ENCODE measurements around the gene ENOX2. TPM values are rescaled to one million over a fixed set of nuclear protein-coding genes. Genes with fewer than 3 reads are reported as not detected.
"Not testable (repeated sequence)": the region's sequence is repeated elsewhere in the genome, so short reads cannot be mapped to it uniquely, and the experiment has no call there.

The ENOX2 gene
- total and polyA plus RNA-seq, 2 donors (not counting 1 experiment from before 2014, with no cell fraction given) = 5.1 to 18.8 TPM

DNA sequence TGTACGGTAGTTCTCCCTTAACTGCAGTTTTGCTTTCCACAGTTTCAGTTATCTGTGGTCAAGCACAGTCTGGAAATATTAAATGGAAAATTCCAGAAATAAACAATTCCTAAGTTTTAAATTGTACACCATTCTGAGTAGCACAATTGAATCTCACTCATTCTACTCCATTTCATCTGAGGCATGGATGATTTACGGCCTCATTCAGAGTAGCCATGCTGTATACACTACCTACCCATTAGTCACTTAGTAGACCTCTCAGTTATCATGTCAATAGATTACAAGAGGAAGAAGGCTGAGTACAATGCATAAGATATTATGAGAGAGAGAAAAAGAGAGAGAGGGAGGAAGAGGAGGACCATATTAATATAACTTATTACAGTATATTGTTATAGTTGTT lies 77.5 kb downstream of the ENOX2 start:
- POLR2A ChIA-PET = no interaction called here
- peaks cover 0 to 6% of the 10 kb centered on the region in 2 donors for H3K4me1 ChIP-seq (ENCODE audit: control insufficient read depth in 2 of 2, insufficient read depth in 2 of 2, low read length in 2 of 2)
- no peaks in the 10 kb centered on the region for H3K27me3 ChIP-seq (replicated peaks in 1 of 4; ENCODE audit: control extremely low read depth in 1 of 4, control insufficient read depth in 3 of 4, insufficient read depth in 4 of 4, low read length in 3 of 4)
- no peaks in the 10 kb centered on the region for H3K27me3 Mint-ChIP-seq
- no peak overlapping the region for H3K4me3 Mint-ChIP-seq
- H2AFZ ChIP-seq (ENCODE audit: insufficient read depth, low read depth, low read length, poor library complexity, severe bottlenecking) = no peak overlapping the region
- no CpG with 5 or more reads among the region's 2 CpGs for WGBS (ENCODE audit: insufficient coverage)
- no peaks in the 10 kb centered on the region for H3K79me2 ChIP-seq (ENCODE audit: control insufficient read depth, insufficient read depth, low read length)
- H3K9me3 Mint-ChIP-seq (ENCODE audit: insufficient read depth) = no peaks in the 10 kb centered on the region
- no peak overlapping the region for H3K27ac Mint-ChIP-seq
- no peaks in the 10 kb centered on the region for H3K36me3 ChIP-seq (replicated peaks in 1 of 2; ENCODE audit: control extremely low read depth in 1 of 2, control insufficient read depth in 1 of 2, extremely low read depth in 1 of 2, insufficient read depth in 2 of 2, low read length in 1 of 2)
- peaks cover 9% of the 10 kb centered on the region for H3K4me1 Mint-ChIP-seq
- intact Hi-C loops (cut with micrococcal nuclease) = no loop called here
- TF ChIP-seq EZH2 (IDR thresholded peaks at IDR 0.05; ENCODE audit: borderline replicate concordance, insufficient read depth, low read depth, low read length, poor library complexity, severe bottlenecking) = no peak
- TF ChIP-seq, protein P1, sequence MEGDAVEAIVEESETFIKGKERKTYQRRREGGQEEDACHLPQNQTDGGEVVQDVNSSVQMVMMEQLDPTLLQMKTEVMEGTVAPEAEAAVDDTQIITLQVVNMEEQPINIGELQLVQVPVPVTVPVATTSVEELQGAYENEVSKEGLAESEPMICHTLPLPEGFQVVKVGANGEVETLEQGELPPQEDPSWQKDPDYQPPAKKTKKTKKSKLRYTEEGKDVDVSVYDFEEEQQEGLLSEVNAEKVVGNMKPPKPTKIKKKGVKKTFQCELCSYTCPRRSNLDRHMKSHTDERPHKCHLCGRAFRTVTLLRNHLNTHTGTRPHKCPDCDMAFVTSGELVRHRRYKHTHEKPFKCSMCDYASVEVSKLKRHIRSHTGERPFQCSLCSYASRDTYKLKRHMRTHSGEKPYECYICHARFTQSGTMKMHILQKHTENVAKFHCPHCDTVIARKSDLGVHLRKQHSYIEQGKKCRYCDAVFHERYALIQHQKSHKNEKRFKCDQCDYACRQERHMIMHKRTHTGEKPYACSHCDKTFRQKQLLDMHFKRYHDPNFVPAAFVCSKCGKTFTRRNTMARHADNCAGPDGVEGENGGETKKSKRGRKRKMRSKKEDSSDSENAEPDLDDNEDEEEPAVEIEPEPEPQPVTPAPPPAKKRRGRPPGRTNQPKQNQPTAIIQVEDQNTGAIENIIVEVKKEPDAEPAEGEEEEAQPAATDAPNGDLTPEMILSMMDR (IDR thresholded peaks at IDR 0.05) = no peak
- H3K4me3 ChIP-seq (ENCODE audit: control extremely low read depth in 1 of 5, extremely low read depth in 1 of 5, insufficient read depth in 1 of 5, low read depth in 2 of 5, low read length in 4 of 5) = no peak overlapping the region
- no peak overlapping the region for H3K27ac ChIP-seq (ENCODE audit: low read length in 2 of 2)
- ATAC-seq (ENCODE audit: low read depth) = no peak
- H3K9ac ChIP-seq (ENCODE audit: low read length) = no peak overlapping the region
- no peaks in the 10 kb centered on the region for H4K20me1 ChIP-seq (ENCODE audit: control insufficient read depth, insufficient read depth, low read length, poor library complexity, severe bottlenecking)
- peaks cover 0 to 2% (median 0%) of the 10 kb centered on the region in 3 donors for H3K9me3 ChIP-seq (ENCODE audit: control extremely low read depth in 1 of 3, control insufficient read depth in 2 of 3, insufficient read depth in 1 of 3, low read length in 2 of 3)
- no peak for DNase-seq
- CTCF ChIA-PET = no interaction called here
- H3K4me2 ChIP-seq (replicated peaks; ENCODE audit: low read depth, low read length, poor library complexity, severe bottlenecking) = no peak overlapping the region

DNA sequence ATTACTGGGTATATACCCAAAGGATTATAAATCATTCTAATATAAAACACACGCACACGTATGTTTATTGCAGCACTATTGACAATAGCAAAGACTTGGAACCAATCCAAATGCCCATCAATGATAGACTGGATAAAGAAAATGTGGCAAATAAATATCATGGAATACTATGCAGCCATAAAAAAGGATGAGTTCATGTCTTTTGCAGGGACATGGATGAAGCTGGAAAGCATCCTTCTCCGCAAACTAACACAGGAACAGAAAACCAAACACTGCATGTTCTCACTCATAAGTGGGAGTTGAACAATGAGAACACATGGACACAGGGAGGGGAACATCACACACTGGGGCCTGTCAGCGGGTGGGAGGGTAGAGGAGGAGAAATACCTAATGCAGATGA lies 83.6 kb downstream of the ENOX2 start:
- ATAC-seq (ENCODE audit: low read depth); H2AFZ ChIP-seq (ENCODE audit: insufficient read depth, low read depth, low read length, poor library complexity, severe bottlenecking); intact Hi-C loops (cut with micrococcal nuclease); H3K79me2 ChIP-seq (ENCODE audit: control insufficient read depth, insufficient read depth, low read length); H3K4me3 Mint-ChIP-seq; H3K9me3 Mint-ChIP-seq (ENCODE audit: insufficient read depth); H3K27me3 ChIP-seq (replicated peaks in 1 of 4; ENCODE audit: control extremely low read depth in 1 of 4, control insufficient read depth in 3 of 4, insufficient read depth in 4 of 4, low read length in 3 of 4); H3K9ac ChIP-seq (ENCODE audit: low read length); H3K27ac ChIP-seq (ENCODE audit: low read length in 2 of 2); H3K4me2 ChIP-seq (replicated peaks; ENCODE audit: low read depth, low read length, poor library complexity, severe bottlenecking); H3K36me3 ChIP-seq (replicated peaks in 1 of 2; ENCODE audit: control extremely low read depth in 1 of 2, control insufficient read depth in 1 of 2, extremely low read depth in 1 of 2, insufficient read depth in 2 of 2, low read length in 1 of 2); DNase-seq; CTCF ChIA-PET; POLR2A ChIA-PET; H3K9me3 ChIP-seq (ENCODE audit: control extremely low read depth in 1 of 3, control insufficient read depth in 2 of 3, insufficient read depth in 1 of 3, low read length in 2 of 3); H4K20me1 ChIP-seq (ENCODE audit: control insufficient read depth, insufficient read depth, low read length, poor library complexity, severe bottlenecking); H3K27me3 Mint-ChIP-seq; H3K4me3 ChIP-seq (ENCODE audit: control extremely low read depth in 1 of 5, extremely low read depth in 1 of 5, insufficient read depth in 1 of 5, low read depth in 2 of 5, low read length in 4 of 5); H3K27ac Mint-ChIP-seq; H3K4me1 ChIP-seq (ENCODE audit: control insufficient read depth in 2 of 2, insufficient read depth in 2 of 2, low read length in 2 of 2); H3K4me1 Mint-ChIP-seq: not testable (repeated sequence)
- no CpG with 5 or more reads among the region's 4 CpGs for WGBS (ENCODE audit: insufficient coverage)

DNA sequence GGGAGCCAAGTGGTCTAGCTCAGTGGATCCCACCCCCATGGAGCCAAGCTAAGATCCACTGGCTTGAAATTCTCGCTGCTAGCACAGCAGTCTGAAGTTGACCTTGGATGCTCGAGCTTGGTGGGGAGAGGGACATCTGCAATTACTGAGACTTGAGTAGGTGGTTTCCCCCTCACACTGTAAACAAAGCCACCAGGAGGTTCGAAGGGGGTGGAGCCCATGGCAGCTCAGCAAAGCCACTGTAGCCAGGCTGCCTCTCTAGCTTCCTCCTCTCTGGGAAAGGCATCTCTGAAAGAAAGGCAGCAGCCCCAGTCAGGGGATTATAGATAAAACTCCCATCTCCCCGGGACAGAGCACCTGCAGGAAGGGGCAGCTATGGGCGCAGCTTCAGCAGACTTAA lies 89.1 kb downstream of the ENOX2 start:
- POLR2A ChIA-PET; H3K27me3 Mint-ChIP-seq; H3K4me2 ChIP-seq (replicated peaks; ENCODE audit: low read depth, low read length, poor library complexity, severe bottlenecking); H4K20me1 ChIP-seq (ENCODE audit: control insufficient read depth, insufficient read depth, low read length, poor library complexity, severe bottlenecking); H3K9me3 Mint-ChIP-seq (ENCODE audit: insufficient read depth); ATAC-seq (ENCODE audit: low read depth); intact Hi-C loops (cut with micrococcal nuclease); H2AFZ ChIP-seq (ENCODE audit: insufficient read depth, low read depth, low read length, poor library complexity, severe bottlenecking); H3K4me1 Mint-ChIP-seq; DNase-seq; H3K27ac ChIP-seq (ENCODE audit: low read length in 2 of 2); H3K9ac ChIP-seq (ENCODE audit: low read length); H3K79me2 ChIP-seq (ENCODE audit: control insufficient read depth, insufficient read depth, low read length); H3K4me1 ChIP-seq (ENCODE audit: control insufficient read depth in 2 of 2, insufficient read depth in 2 of 2, low read length in 2 of 2); CTCF ChIA-PET; H3K27me3 ChIP-seq (replicated peaks in 1 of 4; ENCODE audit: control extremely low read depth in 1 of 4, control insufficient read depth in 3 of 4, insufficient read depth in 4 of 4, low read length in 3 of 4); H3K36me3 ChIP-seq (replicated peaks in 1 of 2; ENCODE audit: control extremely low read depth in 1 of 2, control insufficient read depth in 1 of 2, extremely low read depth in 1 of 2, insufficient read depth in 2 of 2, low read length in 1 of 2); H3K4me3 Mint-ChIP-seq; H3K27ac Mint-ChIP-seq; H3K4me3 ChIP-seq (ENCODE audit: control extremely low read depth in 1 of 5, extremely low read depth in 1 of 5, insufficient read depth in 1 of 5, low read depth in 2 of 5, low read length in 4 of 5): not testable (repeated sequence)
- peaks cover 0 to 14% (median 0%) of the 10 kb centered on the region in 3 donors for H3K9me3 ChIP-seq (ENCODE audit: control extremely low read depth in 1 of 3, control insufficient read depth in 2 of 3, insufficient read depth in 1 of 3, low read length in 2 of 3)
- no CpG with 5 or more reads among the region's 5 CpGs for WGBS (ENCODE audit: insufficient coverage)
